Esophagus squamous epithelium (tissue), 4 donors: ENCODE data around the gene MYBPC3.
A peak's percentile ranks its signal among the peaks of the same experiment; 100 is the strongest.

Experiments
- POLR2A ChIP-seq, 4 donors: fragments of 450-650 bp; IDR thresholded peaks; one replicate each; pipeline ENCODE4 v1.6.1; 2017; ENCODE audit warnings: antibody characterized with exemption in 4 of 4, mild to moderate bottlenecking in 4 of 4, moderate library complexity in 3 of 4
- TF ChIP-seq, protein P1 (sequence below), 6 experiments: fragments of 450-650 bp in 4 of 6; fragments of 200-600 bp in 2 of 6; sonication (generic) in 2 of 6; IDR thresholded peaks; one replicate each; pipeline ENCODE4 v1.5.1; 2016 to 2019; ENCODE audit warnings: antibody characterized with exemption in 6 of 6, mild to moderate bottlenecking in 4 of 6, moderate library complexity in 4 of 6

- TF ChIP-seq, protein P1, sequence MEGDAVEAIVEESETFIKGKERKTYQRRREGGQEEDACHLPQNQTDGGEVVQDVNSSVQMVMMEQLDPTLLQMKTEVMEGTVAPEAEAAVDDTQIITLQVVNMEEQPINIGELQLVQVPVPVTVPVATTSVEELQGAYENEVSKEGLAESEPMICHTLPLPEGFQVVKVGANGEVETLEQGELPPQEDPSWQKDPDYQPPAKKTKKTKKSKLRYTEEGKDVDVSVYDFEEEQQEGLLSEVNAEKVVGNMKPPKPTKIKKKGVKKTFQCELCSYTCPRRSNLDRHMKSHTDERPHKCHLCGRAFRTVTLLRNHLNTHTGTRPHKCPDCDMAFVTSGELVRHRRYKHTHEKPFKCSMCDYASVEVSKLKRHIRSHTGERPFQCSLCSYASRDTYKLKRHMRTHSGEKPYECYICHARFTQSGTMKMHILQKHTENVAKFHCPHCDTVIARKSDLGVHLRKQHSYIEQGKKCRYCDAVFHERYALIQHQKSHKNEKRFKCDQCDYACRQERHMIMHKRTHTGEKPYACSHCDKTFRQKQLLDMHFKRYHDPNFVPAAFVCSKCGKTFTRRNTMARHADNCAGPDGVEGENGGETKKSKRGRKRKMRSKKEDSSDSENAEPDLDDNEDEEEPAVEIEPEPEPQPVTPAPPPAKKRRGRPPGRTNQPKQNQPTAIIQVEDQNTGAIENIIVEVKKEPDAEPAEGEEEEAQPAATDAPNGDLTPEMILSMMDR (IDR thresholded peaks at IDR 0.05), result peak in 2 of 6 experiments; percentile 2 to 6
- no peak for TF ChIP-seq POLR2A (IDR thresholded peaks at IDR 0.05)
These were observed 22.2 kb downstream of the MYBPC3 start for GRCh38 chr11:47329987-47330931.
